Liver (tissue), 9 donors: ENCODE results near the gene APBA2. TPM values are rescaled to one million over a fixed set of nuclear protein-coding genes. Genes with fewer than 3 reads are reported as not detected.

Experiments used
- DNase-seq: peaks from one replicate; pipeline ENCODE4 v3.0.0-alpha.2; 2017; ENCODE audit warnings: low spot score
- H3K27ac ChIP-seq, 2 donors: one replicate each; pipeline ENCODE4 v1.7.0; 2013; ENCODE audit warnings: inconsistent platforms in 2 of 2, low read length in 2 of 2, control low read depth in 1 of 2, low read depth in 1 of 2, mild to moderate bottlenecking in 1 of 2
- H3K27me3 ChIP-seq, 4 donors: one replicate each; pipeline versions ENCODE4 v1.6.1 to v1.7.0; 2013; ENCODE audit warnings: low read length in 3 of 4, inconsistent platforms in 1 of 4, mild to moderate bottlenecking in 1 of 4, moderate library complexity in 1 of 4; ENCODE audit not compliant: control insufficient read depth in 4 of 4, insufficient read depth in 4 of 4
- H3K36me3 ChIP-seq, 4 donors: one replicate each; pipeline versions ENCODE4 v1.6.1 to v1.7.0; 2013; ENCODE audit warnings: low read length in 3 of 4, mild to moderate bottlenecking in 3 of 4, low read depth in 1 of 4, moderate library complexity in 1 of 4; ENCODE audit not compliant: control insufficient read depth in 4 of 4, insufficient read depth in 3 of 4
- H3K4me1 ChIP-seq, 4 donors: one replicate each; pipeline versions ENCODE4 v1.6.1 to v1.7.0; 2013; ENCODE audit warnings: low read length in 3 of 4, mild to moderate bottlenecking in 3 of 4, moderate library complexity in 1 of 4; ENCODE audit not compliant: control insufficient read depth in 4 of 4, insufficient read depth in 4 of 4
- H3K4me3 ChIP-seq, 3 donors: one replicate each; pipeline versions ENCODE4 v1.6.1 to v1.7.0; 2013; ENCODE audit warnings: low read length in 3 of 3, control low read depth in 1 of 3, low read depth in 1 of 3, mild to moderate bottlenecking in 1 of 3
- H3K9ac ChIP-seq, 2 donors: one replicate each; pipeline ENCODE4 v1.7.0; 2013; ENCODE audit warnings: low read length in 2 of 2, mild to moderate bottlenecking in 2 of 2, moderate library complexity in 2 of 2, control low read depth in 1 of 2, low read depth in 1 of 2
- H3K9me3 ChIP-seq, 4 donors: one replicate each; pipeline versions ENCODE4 v1.6.1 to v1.7.0; 2013; ENCODE audit warnings: low read length in 3 of 4; ENCODE audit not compliant: control insufficient read depth in 4 of 4
- ATF3 ChIP-seq: IDR thresholded peaks from 2 replicates; pipeline ENCODE4 v1.6.1; 2016; ENCODE audit warnings: antibody characterized with exemption
- CTCF ChIP-seq: fragments of 150-350 bp; IDR thresholded peaks from 2 replicates; pipeline ENCODE4 v1.5.1; 2017; ENCODE audit warnings: improper control_type of control experiment, low read depth, low read length; ENCODE audit not compliant: missing input control
- EGR1 ChIP-seq, 2 donors: IDR thresholded peaks; 2 replicates each; pipeline ENCODE4 v1.6.1; 2016 to 2018; ENCODE audit warnings: antibody characterized with exemption in 2 of 2, low read depth in 2 of 2
- FOXA1 ChIP-seq: IDR thresholded peaks from 2 replicates; pipeline ENCODE4 v1.6.1; 2016; ENCODE audit warnings: antibody characterized with exemption
- FOXA2 ChIP-seq: IDR thresholded peaks from 2 replicates; pipeline ENCODE4 v1.6.1; 2016; ENCODE audit warnings: antibody characterized with exemption
- GABPA ChIP-seq, 2 donors: IDR thresholded peaks in 1 of 2; conservative IDR thresholded peaks in 1 of 2; 2 replicates each; pipeline ENCODE4 v1.6.1; 2016; ENCODE audit warnings: antibody characterized with exemption in 2 of 2, mild to moderate bottlenecking in 1 of 2, moderate library complexity in 1 of 2
- HNF4G ChIP-seq: IDR thresholded peaks from 2 replicates; pipeline ENCODE4 v1.6.1; 2016; ENCODE audit warnings: antibody characterized with exemption
- JUND ChIP-seq, 2 donors: IDR thresholded peaks; 2 replicates each; pipeline ENCODE4 v1.6.1; 2016; ENCODE audit warnings: antibody characterized with exemption in 2 of 2
- MAX ChIP-seq: IDR thresholded peaks from 2 replicates; pipeline ENCODE4 v1.6.1; 2016; ENCODE audit warnings: antibody characterized with exemption
- RAD21 ChIP-seq, 2 donors: IDR thresholded peaks; 2 replicates each; pipeline ENCODE4 v1.6.1; 2016; ENCODE audit warnings: antibody characterized with exemption in 2 of 2, mild to moderate bottlenecking in 2 of 2
- REST ChIP-seq: IDR thresholded peaks from 2 replicates; pipeline ENCODE4 v1.6.1; 2016; ENCODE audit warnings: antibody characterized with exemption, mild to moderate bottlenecking
- RXRA ChIP-seq, 2 donors: IDR thresholded peaks; 2 replicates each; pipeline ENCODE4 v1.6.1; 2017 to 2018; ENCODE audit warnings: antibody characterized with exemption in 2 of 2, mild to moderate bottlenecking in 1 of 2
- SP1 ChIP-seq: IDR thresholded peaks from 2 replicates; pipeline ENCODE4 v1.6.1; 2018; ENCODE audit warnings: antibody characterized with exemption, mild to moderate bottlenecking
- YY1 ChIP-seq: IDR thresholded peaks from 2 replicates; pipeline ENCODE4 v1.6.1; 2016; ENCODE audit warnings: antibody characterized with exemption, mild to moderate bottlenecking
- ZBTB33 ChIP-seq: IDR thresholded peaks from 2 replicates; pipeline ENCODE4 v1.6.1; 2016; ENCODE audit warnings: antibody characterized with exemption
- WGBS: extraction: QIAGEN DNeasy Blood & Tissue Kit; methylation state at CpG from one replicate; pipeline ENCODE4 v1.1.7; 2013; 5-methylcytosine and 5-hydroxymethylcytosine counted together
- polyA plus RNA-seq, 2 donors: library from polyadenylated mRNA; stranded (reverse) in 1 of 2; unstranded in 1 of 2; fragments of 200-250 nt in 1 of 2; fragments of >200 nt in 1 of 2; fragmentation: Nextera tagmentation in 1 of 2; extraction: Ambion mirVana in 1 of 2; gene quantifications; one replicate each; pipeline versions ENCODE4 v1.2.1 to v1.2.3, GENCODE V29; 2013 to 2015
- total RNA-seq, 2 donors: library from RNA; depleted of rRNA; stranded (reverse); fragments of >200 nt; gene quantifications; one replicate each; pipeline ENCODE4 v1.2.3, GENCODE V29; 2014
- donor health status: healthy.
- donor health status: healthy.
- donor health status: healthy.
- donor health status: healthy.
- donor health status: healthy.

Gene APBA2
- total and polyA plus RNA-seq, 4 donors: 0.38 to 2.9 (median 1.7) TPM

- no peak for TF ChIP-seq CTCF
- no peak for TF ChIP-seq RAD21 (IDR thresholded peaks at IDR 0.05)
- TF ChIP-seq YY1: no peak
- TF ChIP-seq RXRA (IDR thresholded peaks at IDR 0.05): no peak
- no peak for TF ChIP-seq ZBTB33
- no peak for TF ChIP-seq MAX
These were observed 208.0 kb downstream of the APBA2 start (continued) for GRCh38 chr15:29093696-29094343.

- no peak overlapping the region for H3K27ac ChIP-seq
- 86% methylated on average over 2 of the region's 2 CpGs for WGBS
- H3K9me3 ChIP-seq: no peaks in the 10 kb centered on the region
- no peak for DNase-seq
- TF ChIP-seq MAX: no peak
- TF ChIP-seq YY1: no peak
- TF ChIP-seq ZBTB33: no peak
- TF ChIP-seq CTCF: no peak
- TF ChIP-seq SP1: no peak
- TF ChIP-seq JUND (IDR thresholded peaks at IDR 0.05): no peak
- TF ChIP-seq EGR1 (IDR thresholded peaks at IDR 0.05; ENCODE audit: low read depth in 2 of 2): no peak
- no peak for TF ChIP-seq FOXA1
- no peak for TF ChIP-seq REST
- TF ChIP-seq HNF4G: no peak
- no peak for TF ChIP-seq ATF3
- no peak for TF ChIP-seq FOXA2
- no peak for TF ChIP-seq RXRA (IDR thresholded peaks at IDR 0.05)
- TF ChIP-seq GABPA (IDR thresholded peaks at IDR 0.05 in 1 of 2, conservative IDR thresholded peaks at IDR 0.05 in 1 of 2): no peak
- no peak for TF ChIP-seq RAD21 (IDR thresholded peaks at IDR 0.05)
- no peaks in the 10 kb centered on the region for H3K4me1 ChIP-seq
- no peak overlapping the region for H3K4me3 ChIP-seq
- H3K27me3 ChIP-seq: no peaks in the 10 kb centered on the region
- no peaks in the 10 kb centered on the region for H3K36me3 ChIP-seq
- no peak overlapping the region for H3K9ac ChIP-seq
These were observed 208.9 kb downstream of the APBA2 start for GRCh38 chr15:29094711-29095110.
